SK-N-MC (cell line): ENCODE measurements around the gene CABS1.

Experiments
- EZH2 ChIP-seq: fragments of 200-600 bp; sonication (generic); IDR thresholded peaks from one replicate; pipeline ENCODE4 v1.6.1; 2017; ENCODE audit warnings: antibody characterized with exemption
- POLR2AphosphoS5 ChIP-seq: IDR thresholded peaks from 2 replicates; pipeline ENCODE4 v1.6.1; 2012; ENCODE audit warnings: mild to moderate bottlenecking, low read depth, low read length, borderline replicate concordance

- TF ChIP-seq POLR2AphosphoS5 (no peak), EZH2 (no peak)
Measured at GRCh38 chr4:70380578-70380977, 45.8 kb downstream of the CABS1 start.
